HepG2 (cell line): Measurements from ENCODE around the gene ASCC2. TPM values are rescaled to one million over a fixed set of nuclear protein-coding genes. Genes with fewer than 3 reads are reported as not detected.

Experiments
- BCL6 ChIP-seq: IDR thresholded peaks from 2 replicates; pipeline ENCODE4 v1.6.1; 2016; ENCODE audit warnings: missing genetic modification reagents, missing compliant biosample characterization
- BCLAF1 ChIP-seq: fragments of 450-650 bp; IDR thresholded peaks from 2 replicates; pipeline ENCODE4 v1.6.1; 2017; ENCODE audit warnings: mild to moderate bottlenecking
- CCDC6 ChIP-seq: sonication (generic); formaldehyde crosslinking; IDR thresholded peaks from 2 replicates; pipeline ENCODE4 v1.8.1; 2022; ENCODE audit warnings: mild to moderate bottlenecking, missing genetic modification reagents, moderate library complexity
- CEBPZ ChIP-seq: IDR thresholded peaks from 2 replicates; pipeline ENCODE4 v1.6.1; 2012; ENCODE audit warnings: low read length, improper control_type of control experiment
- EZH2 ChIP-seq: conservative IDR thresholded peaks from 2 replicates; pipeline ENCODE4 v1.6.1; 2012; ENCODE audit warnings: mild to moderate bottlenecking, low read depth, low read length, moderate library complexity
- FOXM1 ChIP-seq: sonication (generic); formaldehyde crosslinking; IDR thresholded peaks from 2 replicates; pipeline ENCODE4 v1.5.0; 2020; ENCODE audit warnings: missing genetic modification reagents
- KLF9 ChIP-seq: IDR thresholded peaks from 2 replicates; pipeline ENCODE4 v1.6.1; 2016; ENCODE audit warnings: low read depth
- MXD4 ChIP-seq: IDR thresholded peaks from 2 replicates; pipeline ENCODE4 v1.6.1; 2016; ENCODE audit warnings: mild to moderate bottlenecking, missing biosample characterization, missing genetic modification reagents
- SRY ChIP-seq: sonication (generic); formaldehyde crosslinking; IDR thresholded peaks from 2 replicates; pipeline ENCODE4 v1.8.0; 2022; ENCODE audit warnings: mild to moderate bottlenecking, missing genetic modification reagents
- USF2 ChIP-seq, 2 experiments: sonication (generic) in 1 of 2; formaldehyde crosslinking in 1 of 2; IDR thresholded peaks; 2 replicates each; pipeline versions ENCODE4 v1.5.1 to v1.6.1; 2011 to 2020; ENCODE audit warnings: borderline replicate concordance in 1 of 2, low read depth in 1 of 2, low read length in 1 of 2, mild to moderate bottlenecking in 1 of 2, missing genetic modification reagents in 1 of 2, moderate library complexity in 1 of 2
- XBP1 ChIP-seq: sonication (generic); formaldehyde crosslinking; IDR thresholded peaks from 2 replicates; pipeline ENCODE4 v1.5.0; 2020; ENCODE audit warnings: missing genetic modification reagents
- ZBTB8A ChIP-seq: sonication (generic); formaldehyde crosslinking; IDR thresholded peaks from 2 replicates; pipeline ENCODE4 v1.4.0; 2020; ENCODE audit warnings: mild to moderate bottlenecking, low read depth, missing genetic modification reagents, borderline replicate concordance
- ZFX ChIP-seq: sonication (generic); formaldehyde crosslinking; IDR thresholded peaks from 2 replicates; pipeline ENCODE4 v1.4.0; 2020; ENCODE audit warnings: mild to moderate bottlenecking, low read depth, missing genetic modification reagents, moderate library complexity
- ZNF530 ChIP-seq: sonication (generic); formaldehyde crosslinking; IDR thresholded peaks from 2 replicates; pipeline ENCODE4 v1.5.0; 2020; ENCODE audit warnings: low read depth, mild to moderate bottlenecking, missing genetic modification reagents
- ZNF777 ChIP-seq: sonication (generic); formaldehyde crosslinking; IDR thresholded peaks from 2 replicates; pipeline ENCODE4 v1.4.0; 2020; ENCODE audit warnings: missing genetic modification reagents
- ZSCAN5A ChIP-seq: sonication (generic); formaldehyde crosslinking; IDR thresholded peaks from 2 replicates; pipeline ENCODE4 v1.8.0; 2022; ENCODE audit warnings: mild to moderate bottlenecking, missing genetic modification reagents, borderline replicate concordance
- polyA plus RNA-seq, 8 experiments: library from polyadenylated mRNA; depleted of rRNA in 3 of 8; stranded (reverse) in 7 of 8; unstranded in 1 of 8; fragments of >200 nt; fragmentation: Illumina TruSeq in 4 of 8; extraction: Trizol in 4 of 8; gene quantifications; 2 replicates each; pipeline versions ENCODE4 v1.2.1 to v1.2.3, GENCODE V29; 2011 to 2016; ENCODE audit warnings: low read depth in 4 of 8, missing spikeins in 1 of 8, mixed read lengths in 1 of 8; ENCODE audit not compliant: insufficient read depth in 1 of 8
- total RNA-seq, 5 experiments: library from RNA; depleted of rRNA; stranded (reverse); fragments of >200 nt; fragmentation: Illumina TruSeq; extraction: Trizol; gene quantifications; 2 replicates each; pipeline ENCODE4 v1.2.3, GENCODE V29; 2016; ENCODE audit warnings: low read depth in 1 of 5

ASCC2 gene
- total and polyA plus RNA-seq, 2 of the 13 experiments (the other 11 are each of a cell fraction or from before 2014, with no cell fraction given), result 26.2 to 26.3 TPM

GRCh38 chr22:29769723-29770321 is 68.3 kb downstream of the ASCC2 start (continued):
- TF ChIP-seq CEBPZ, result no peak
- TF ChIP-seq BCL6 (CRISPR knock-in tag), result peak; percentile 69
- TF ChIP-seq EZH2, result no peak
- TF ChIP-seq ZFX (CRISPR knock-in tag), result no peak
- no peak for TF ChIP-seq ZNF530 (CRISPR knock-in tag)
- no peak for TF ChIP-seq ZNF777
- TF ChIP-seq MXD4 (CRISPR knock-in tag), result no peak
- no peak for TF ChIP-seq XBP1 (CRISPR knock-in tag)
- TF ChIP-seq ZSCAN5A (CRISPR knock-in tag), result no peak
- TF ChIP-seq SRY (CRISPR knock-in tag), result no peak
- no peak for TF ChIP-seq FOXM1 (CRISPR knock-in tag)
- no peak for TF ChIP-seq CCDC6 (CRISPR knock-in tag)
- TF ChIP-seq BCLAF1, result no peak
- TF ChIP-seq USF2 (IDR thresholded peaks at IDR 0.05; ENCODE audit: low read depth, low read length), result no peak
- no peak for TF ChIP-seq USF2 (CRISPR knock-in tag; IDR thresholded peaks at IDR 0.05; ENCODE audit: borderline replicate concordance)
- no peak for TF ChIP-seq ZBTB8A (CRISPR knock-in tag)
- no peak for TF ChIP-seq KLF9 (CRISPR knock-in tag)
